IPS-11a (cell line): Measurements from ENCODE around the gene CEP295NL.
"Not testable (repeated sequence)": the region's sequence is repeated elsewhere in the genome, so short reads cannot be mapped to it uniquely, and the experiment has no call there.

Experiments used
- H3K4me3 ChIP-seq: one replicate; pipeline ENCODE4 v1.5.1; 2013; ENCODE audit warnings: low read depth, low read length, control low read depth

Gene CEP295NL

DNA sequence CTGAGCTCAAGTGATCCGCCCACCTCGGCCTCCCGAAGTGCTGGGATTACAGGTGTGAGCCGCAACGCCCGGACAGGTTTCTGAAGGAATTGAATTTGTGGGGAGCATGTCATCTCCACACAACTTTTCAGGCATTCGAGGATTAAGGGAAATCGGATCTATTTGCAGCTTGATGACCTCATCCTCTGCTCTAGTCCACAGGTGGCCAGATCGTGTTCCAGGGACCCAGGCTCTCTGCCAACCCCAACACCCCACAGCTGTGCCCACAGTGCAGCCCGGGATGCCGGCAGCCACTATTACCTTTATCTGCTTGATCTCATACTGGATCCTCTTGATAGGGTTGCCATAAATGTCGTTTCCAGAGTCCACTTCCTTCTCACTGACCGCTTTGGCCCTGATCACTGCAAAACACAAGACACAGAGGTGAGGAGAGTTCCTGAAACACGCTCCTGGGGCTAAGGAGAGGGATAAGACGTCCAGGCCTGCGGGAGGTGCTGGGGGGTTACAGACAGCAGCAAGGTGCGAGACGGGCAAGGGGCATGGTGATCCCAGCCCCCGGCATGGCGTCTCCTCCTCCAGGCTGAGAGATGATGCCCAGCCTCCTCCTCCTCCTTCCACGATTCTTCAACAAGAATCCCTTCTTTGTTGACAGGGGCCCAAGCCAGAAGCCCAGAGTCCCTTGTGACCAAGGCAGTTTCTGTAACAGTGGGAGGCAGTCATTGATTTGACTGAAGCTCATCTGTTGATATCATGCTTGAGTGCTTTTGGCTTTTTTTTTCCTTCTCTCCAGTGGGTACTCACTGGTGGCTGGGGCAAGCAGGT, 29.3 kb downstream of the CEP295NL start:
- no peak overlapping the region for H3K4me3 ChIP-seq

DNA sequence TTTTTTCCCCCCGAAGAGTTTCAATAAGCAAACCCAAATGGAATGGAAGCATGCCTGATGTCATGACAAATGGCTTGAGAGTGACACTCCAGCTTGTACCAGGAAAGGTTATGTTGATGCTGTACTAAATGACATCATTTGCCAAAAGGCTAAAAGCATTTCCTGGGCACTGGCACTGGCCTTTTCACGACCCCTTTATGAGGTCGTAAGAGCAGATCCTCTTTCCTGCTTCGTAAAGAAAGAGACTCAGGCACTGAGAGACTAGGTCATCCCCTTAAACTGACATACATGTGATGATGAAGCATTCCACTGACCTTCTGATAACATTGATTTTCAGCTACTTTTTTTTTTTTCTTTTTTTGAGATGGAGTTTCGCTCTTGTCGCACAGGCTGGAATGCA, 30.5 kb downstream of the CEP295NL start:
- no peak overlapping the region for H3K4me3 ChIP-seq

DNA sequence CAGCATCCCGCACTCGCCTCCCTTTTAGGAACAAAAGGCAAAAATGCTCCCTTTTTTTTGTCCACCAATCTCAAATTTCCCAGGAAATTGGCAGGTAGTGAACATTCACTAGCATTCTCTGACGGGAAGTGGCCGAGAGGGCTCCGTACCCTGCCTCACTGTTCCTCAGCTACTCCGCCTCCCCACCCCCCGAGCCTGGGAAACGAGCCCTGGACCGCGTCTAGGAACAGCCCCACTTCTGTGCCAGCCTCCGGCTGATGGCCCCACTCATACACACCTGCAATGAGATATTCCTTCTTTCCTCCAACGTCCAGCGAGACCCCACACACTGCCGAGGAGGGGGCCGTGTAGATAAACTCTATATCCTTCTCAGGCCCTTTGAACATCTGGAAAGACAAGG, 32.4 kb downstream of the CEP295NL start:
- H3K4me3 ChIP-seq, result no peak overlapping the region

DNA sequence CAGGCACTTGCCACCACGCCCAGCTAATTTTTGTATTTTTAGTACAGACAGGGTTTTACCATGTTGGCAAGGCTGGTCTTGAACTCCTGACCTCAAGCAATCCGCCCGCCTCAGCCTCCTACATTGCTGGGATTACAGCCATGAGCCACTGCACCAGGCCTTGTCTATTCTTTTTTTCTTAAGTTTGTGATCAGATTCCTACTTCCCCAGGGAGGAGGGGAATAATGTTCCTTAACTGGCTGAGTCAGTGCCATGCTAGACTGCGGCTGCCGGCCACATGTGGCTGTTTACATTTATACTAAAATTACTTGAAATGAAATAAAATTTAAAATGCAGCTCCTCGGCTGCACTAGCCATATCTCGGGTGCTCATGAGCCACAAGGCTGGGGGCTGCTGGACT, 34.6 kb downstream of the CEP295NL start:
- no peak overlapping the region for H3K4me3 ChIP-seq

DNA sequence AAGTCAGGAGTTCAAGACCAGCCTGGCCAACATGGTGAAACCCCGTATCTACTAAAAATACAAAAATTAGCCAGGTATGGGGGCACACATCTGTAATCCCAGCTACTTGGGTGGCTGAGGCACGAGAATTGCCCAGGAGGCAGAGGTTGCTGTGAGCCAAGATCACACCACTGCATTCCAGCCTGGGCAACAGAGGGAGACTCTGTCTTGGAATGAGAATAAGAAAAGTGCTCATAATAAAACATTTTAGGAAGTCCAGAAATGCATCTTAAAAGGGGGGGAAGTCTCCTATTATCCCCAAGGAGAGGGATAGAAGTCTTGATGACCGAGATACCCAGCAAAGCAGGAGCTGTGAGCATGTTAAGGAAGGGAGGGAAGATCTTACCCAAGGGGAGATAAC, 36.0 kb downstream of the CEP295NL start:
- not testable (repeated sequence) for H3K4me3 ChIP-seq

DNA sequence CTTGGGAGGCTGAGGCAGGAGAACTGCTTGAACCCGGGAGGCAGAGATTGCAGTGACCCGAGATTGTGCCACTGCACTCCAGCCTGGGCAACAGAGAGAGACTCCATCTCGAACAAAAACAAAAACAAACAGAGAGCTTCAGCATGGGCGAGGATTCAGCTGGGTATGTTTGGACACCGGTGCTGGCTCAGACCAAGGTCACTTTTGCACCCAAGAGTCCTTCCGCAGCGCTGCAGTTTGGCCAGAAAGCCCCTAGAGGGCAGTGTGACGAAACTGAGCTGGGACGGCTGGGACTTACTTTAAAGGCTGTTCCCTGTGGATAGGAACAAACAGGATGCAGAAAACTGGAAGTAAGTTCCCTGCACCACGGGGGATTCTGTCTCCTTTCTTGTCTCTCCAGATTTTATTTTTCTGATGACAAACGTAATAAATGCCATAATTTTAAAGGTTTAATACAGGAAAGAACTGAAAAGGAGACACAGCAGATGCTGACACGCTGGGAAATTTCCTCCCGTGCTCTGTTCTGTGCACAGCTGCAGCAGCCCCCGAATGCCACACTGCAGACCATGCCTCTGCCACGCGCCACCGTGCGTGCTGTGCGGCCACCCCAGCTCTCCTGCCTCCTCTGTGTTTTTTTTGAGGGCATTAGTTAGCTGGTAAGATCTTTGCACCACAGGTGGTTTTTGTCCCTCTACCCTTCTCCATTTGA, 37.2 kb downstream of the CEP295NL start:
- no peak overlapping the region for H3K4me3 ChIP-seq

DNA sequence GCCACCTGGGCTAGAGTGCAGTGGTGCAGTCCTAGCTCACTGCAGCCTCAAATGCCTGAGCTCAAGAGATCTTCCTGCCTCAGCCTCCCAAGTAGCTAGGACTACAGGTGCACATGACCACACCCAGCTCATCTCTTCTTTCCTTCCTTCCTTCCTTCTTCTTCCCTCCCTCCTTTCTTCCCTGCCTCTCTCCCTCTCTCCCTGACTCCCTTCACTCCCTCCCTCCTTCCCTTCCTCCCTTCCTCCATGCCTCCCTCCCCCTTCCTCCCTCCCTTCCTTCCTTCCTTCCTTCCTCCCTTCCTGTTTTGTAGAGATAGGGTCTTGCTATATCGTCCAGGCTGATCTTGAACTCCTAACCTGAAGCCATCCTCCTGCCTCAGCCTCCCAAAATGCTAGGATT, 38.9 kb downstream of the CEP295NL start:
- no peak overlapping the region for H3K4me3 ChIP-seq

DNA sequence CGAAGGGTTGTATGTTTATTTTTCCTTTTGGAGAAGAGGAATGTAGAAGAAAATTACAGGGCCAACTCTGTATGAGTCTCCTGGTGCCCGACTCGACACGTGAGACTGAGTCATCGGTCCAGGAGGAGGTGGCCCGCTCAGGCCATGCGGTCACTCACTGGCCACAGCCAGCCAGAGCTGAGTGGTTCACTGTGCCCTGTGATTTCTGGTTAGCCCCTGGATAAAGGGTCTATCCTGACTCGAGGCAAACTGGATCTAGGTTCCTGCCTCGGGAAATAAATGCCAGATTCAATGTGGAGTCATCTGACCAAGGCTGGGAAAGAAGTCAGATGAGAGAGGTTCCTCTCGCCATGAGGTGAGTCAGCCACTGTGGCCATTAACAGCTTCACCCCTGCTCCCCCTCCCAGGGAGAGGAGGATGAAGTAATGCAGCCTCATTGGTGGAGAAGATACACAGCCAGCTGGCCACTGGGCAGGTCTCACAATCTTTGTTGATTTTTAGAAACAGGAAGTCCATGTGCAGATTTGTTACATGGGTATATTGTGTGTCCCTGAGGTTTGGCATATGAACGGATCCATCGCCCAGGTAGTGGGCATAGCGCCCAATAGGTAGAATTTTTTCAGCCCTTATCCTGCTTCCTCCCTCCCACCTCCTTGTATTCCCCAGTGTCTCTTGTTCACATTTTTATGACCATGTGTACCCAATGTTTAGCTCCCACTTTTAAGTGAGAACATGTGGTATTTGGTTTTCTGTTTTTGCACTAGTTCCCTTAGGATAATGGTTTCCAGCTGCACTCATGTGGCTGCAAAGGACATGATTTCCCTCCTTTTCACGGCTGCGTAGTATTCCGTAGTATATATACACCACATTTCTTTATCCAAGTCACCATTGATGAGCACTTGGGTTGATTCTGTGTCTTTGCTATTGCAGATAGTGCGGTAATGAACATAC, 40.7 kb downstream of the CEP295NL start:
- H3K4me3 ChIP-seq, result no peak overlapping the region

DNA sequence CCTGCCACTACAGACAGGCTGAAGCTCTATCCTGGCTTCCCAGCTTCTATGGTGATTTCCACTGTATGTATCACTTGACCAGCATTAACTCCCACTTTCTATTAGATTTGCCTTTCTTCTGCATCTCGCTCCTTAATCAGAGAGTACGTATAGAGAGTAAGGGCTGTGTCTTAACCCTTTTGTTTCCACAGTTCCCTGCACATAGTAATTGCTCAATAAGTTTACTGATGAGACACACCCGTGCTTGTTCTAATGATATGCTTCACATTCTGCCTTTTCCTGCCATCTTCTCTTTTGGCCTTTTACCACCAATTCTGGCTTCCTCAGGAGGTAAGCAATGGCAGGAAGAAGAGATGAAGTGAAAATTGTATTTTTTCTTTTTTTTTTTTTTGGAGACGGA, 41.8 kb downstream of the CEP295NL start:
- no peak overlapping the region for H3K4me3 ChIP-seq

DNA sequence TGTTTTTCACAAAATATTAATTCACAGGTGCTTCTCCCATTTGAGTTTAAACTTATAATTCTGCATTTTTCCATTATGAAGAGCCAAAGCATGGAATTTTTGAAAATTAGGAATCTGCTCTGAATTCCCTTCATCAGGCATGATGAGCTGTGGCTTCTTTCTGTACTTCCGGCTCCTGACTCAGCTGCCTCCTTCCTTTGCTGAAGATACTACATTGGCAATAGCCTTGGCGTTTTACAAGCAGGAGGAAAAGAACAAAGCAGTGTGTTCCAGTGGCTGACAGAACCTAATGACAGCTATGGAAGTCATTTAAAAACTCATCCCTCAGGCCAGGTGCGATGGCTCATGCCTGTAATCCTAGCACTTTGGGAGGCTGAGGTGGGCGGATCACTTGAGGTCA, 44.0 kb downstream of the CEP295NL start:
- no peak overlapping the region for H3K4me3 ChIP-seq

DNA sequence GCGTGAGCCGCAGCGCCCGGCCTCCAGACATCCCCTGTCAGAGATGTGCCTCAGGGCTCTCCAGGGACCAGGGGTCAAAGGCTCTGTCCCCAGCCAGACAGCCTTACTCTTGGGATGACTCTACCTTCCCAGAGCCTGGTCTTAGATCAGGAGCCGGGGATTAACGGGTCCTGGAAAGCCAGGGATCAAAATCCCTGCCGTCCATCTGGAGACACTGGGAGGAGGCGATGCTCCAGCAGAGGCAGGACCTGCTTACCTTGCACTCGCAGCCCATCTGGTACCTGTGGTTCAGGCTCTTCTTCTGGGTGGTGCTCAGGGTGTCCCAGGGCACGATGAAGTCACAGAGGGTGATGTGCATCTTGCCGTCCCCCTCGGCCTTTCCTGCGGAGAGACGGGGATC, 45.7 kb downstream of the CEP295NL start:
- H3K4me3 ChIP-seq, result no peak overlapping the region

DNA sequence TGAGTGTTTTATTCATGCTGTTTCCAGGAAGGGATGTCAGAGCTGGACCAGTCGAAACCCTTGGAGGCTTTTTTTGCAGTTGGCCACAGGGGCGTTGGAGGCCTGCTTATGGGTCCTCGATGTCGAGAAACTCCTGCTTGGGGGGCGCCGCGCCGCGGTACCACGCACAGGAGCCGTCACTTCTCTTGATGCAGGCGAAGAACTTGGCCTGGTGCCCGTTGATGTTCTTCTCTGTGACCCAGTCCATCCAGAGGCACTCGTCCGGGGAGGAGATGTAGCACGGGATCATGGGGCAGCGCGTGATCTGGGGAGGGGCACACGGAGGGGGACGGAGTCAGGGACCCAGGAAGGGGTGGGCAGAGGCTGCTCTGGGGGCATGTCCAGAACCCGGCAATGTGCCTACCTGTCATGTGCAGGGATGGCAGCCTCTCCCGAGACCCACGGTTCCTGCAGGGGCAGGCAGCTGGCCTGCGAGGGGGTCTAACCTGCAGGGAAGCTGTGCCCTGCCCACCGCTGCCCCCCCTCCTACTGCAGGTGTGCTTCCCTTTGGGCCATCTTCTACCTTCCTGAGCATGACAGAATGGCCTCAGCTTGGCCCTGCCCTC, 47.3 kb downstream of the CEP295NL start:
- H3K4me3 ChIP-seq, result no peak overlapping the region

DNA sequence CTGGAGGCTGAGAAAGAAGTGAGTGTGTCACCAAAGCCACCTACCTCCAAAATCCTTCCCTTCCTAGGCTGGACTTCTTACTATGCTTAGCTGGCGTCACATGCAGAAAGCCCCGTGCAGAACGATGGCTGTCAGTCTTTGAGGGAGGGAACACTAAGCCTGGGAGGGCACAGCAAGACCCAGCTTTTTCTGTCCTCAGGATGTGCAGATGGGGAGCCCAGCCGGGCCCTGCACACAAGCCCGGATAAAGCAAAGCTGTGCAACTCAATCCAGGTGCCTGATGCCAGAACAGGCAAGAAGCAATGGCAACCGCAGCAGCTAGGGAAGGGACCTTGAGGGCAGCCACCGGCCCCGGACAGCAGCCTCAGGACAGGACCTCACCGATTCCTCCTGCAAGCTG, 48.5 kb downstream of the CEP295NL start:
- no peak overlapping the region for H3K4me3 ChIP-seq

DNA sequence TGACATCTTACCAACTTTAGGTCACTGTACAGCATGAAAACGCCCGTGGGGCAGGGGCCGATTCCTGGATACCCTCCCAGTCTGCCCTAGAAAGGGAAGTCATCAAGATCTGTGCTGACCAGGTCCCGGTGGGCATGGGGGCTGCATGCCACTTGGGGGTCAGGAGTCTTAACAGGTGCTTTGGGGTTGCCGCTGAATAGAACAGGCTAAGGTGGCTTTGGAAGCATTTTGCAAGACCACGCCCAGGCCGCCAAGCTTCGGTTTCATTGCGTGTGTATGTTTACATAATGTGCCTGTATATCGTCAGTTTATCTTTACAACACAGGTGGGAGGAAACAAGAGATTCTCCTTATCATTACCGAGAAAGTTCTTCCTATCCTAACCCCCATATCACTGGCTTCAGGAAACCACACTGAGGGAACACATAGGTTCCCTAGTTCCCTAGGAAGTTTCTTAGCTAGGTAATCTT, 49.0 kb downstream of the CEP295NL start:
- H3K4me3 ChIP-seq, result no peak overlapping the region

DNA sequence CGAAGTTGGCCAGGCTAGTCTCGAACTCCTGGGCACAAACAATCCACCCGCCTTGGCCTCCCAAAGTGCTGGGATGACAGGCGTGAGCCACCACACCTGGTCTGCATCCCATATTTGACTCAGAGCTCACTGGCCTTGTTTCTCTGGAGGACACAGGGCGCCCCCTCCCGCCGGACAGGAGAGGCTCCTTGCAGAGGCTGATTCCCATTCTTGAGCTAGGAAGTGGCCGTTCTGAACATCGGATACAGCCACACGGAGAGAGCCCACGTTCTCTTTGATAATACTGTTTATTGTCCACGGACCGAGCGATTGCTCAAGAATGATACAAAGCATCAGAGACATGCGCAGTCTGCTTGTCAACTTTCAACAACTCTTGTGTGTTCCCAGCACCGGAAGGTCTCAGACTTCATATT, 50.3 kb downstream of the CEP295NL start:
- no peak overlapping the region for H3K4me3 ChIP-seq

DNA sequence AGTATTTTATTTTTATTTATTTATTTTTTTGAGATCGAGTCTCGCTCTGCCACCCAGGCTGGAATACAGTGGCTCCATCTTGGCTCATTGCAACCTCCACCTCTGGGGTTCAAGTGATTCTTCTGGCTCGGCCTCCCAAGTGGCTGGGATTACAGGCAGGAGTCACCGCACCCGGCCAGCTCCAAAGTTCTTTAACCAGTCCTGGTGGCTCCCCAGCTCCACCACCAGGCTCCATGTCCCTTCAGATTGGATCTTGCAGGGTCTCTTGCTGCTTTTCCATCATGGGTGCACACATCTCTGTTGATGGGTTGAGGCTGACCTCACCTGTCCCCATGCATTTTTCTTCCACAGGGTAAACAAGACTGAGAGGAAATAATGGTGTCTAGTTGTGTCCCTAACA, 54.0 kb downstream of the CEP295NL start:
- H3K4me3 ChIP-seq, result no peak overlapping the region

DNA sequence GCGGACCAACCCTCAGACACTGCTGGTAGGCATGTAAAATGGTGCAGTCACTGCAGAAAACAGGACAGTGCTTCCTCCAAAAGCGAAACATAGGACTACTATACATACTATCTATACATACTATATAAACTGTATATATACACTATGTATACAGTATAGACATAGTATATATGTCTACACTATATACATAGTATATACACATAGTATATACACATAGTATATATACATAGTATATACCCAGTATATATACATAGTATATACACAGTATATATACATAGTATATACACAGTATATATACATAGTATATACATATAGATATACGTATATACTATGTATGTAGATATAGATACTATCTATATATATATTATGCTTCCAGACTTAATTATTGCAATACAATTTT, 55.9 kb downstream of the CEP295NL start:
- H3K4me3 ChIP-seq, result no peak overlapping the region

DNA sequence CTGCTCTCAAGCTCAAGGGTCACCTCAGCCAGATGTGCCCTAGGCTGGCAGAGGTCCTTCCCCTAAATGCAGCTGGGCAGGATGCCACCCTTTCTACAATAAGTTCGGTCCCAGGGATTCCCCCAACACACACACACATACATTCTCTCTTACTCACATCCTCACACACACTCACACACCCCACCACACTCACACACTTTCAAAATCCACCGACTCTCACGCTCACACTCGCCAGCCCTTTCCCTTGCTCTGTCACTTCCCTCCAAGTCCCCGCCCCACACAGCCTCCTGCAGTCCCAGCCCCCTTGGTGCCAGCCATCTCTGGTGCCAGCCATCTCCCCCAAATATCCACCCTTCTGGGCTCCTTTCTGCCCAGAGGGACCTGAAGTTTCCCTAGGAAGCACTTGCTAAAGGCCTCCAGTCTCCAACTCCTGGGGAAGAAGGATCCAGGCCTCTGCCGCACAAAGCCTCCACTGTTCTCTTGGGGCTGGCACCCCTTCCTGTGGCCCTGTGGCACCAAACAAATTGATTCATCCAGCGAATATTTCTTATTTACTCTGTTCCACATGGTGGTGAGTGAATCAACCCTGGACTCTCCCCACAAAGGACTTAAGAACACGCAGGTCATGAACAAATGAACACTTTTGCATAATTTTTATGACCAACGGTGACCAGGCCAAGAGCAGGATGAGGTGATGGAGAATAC, 58.5 kb downstream of the CEP295NL start:
- H3K4me3 ChIP-seq, result no peak overlapping the region

DNA sequence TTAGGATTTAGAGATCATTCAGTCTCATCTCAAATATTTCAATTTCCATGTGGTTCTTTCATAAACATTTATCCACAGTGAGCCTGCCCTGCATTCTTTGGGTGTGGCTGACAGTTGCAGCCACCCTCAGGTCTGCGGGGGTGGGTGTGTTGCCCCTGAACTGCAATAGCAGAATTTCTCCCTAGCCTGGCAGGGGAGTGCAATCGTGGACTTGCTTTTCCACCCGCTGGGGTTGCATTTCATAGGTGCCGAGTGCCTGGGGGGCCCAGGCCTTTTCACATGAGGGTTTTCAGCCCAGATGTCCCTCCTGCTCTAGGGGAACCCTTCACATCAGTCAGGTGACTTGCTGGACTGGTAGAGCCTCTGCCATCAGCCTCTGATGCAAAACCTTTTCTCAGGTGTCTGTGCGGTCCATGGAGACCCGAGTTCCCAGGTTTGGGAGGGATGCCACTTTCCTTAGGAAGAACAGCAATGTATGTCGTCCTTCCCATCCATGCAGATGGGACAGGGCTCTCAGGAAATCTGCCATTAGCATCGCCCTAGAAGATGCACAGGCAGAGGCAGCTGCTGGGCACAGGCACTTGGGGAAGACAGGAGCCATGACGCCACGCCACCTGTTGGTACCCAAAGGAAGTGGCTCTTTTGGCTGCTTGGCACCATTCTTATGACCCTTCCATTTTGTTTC, 60.0 kb downstream of the CEP295NL start:
- H3K4me3 ChIP-seq, result no peak overlapping the region
